GM19468 (cell line): ENCODE data around the gene DGLUCY.
"Not testable (repeated sequence)": the region's sequence is repeated elsewhere in the genome, so short reads cannot be mapped to it uniquely, and the experiment has no call there.

Experiments
- ATAC-seq: cut with Tn5 transposase; IDR thresholded peaks from one replicate; pipeline ENCODE4 v1.9.1; 2021; ENCODE audit warnings: mild to moderate bottlenecking, moderate library complexity, moderate number of reproducible peaks; ENCODE audit not compliant: unreplicated experiment; ENCODE audit errors: extremely low read depth

The DGLUCY gene

GRCh38 chr14:91228112-91229004 is 114.5 kb downstream of the DGLUCY start:
- peak; percentile 77 for ATAC-seq

- no peak for ATAC-seq
Observed at GRCh38 chr14:91229005-91229382, 115.1 kb downstream of the DGLUCY start.

- ATAC-seq, result peak; percentile 73
Observed at GRCh38 chr14:91229743-91230200, 115.9 kb downstream of the DGLUCY start.

GRCh38 chr14:91230397-91231035 is 116.6 kb downstream of the DGLUCY start:
- no peak for ATAC-seq

GRCh38 chr14:91231446-91231845 is 117.6 kb downstream of the DGLUCY start:
- ATAC-seq, result no peak

GRCh38 chr14:91232052-91232451 is 118.2 kb downstream of the DGLUCY start:
- no peak for ATAC-seq

GRCh38 chr14:91232603-91233002 is 118.7 kb downstream of the DGLUCY start:
- no peak for ATAC-seq

- no peak for ATAC-seq
Observed at GRCh38 chr14:91233936-91234790, 120.3 kb downstream of the DGLUCY start.

GRCh38 chr14:91234791-91235114 is 120.9 kb downstream of the DGLUCY start:
- no peak for ATAC-seq

- no peak for ATAC-seq
Observed at GRCh38 chr14:91235841-91236240, 122.0 kb downstream of the DGLUCY start.

GRCh38 chr14:91237219-91237618 is 123.3 kb downstream of the DGLUCY start:
- ATAC-seq, result no peak

GRCh38 chr14:91238085-91238484 is 124.2 kb downstream of the DGLUCY start:
- ATAC-seq, result no peak

- no peak for ATAC-seq
Observed at GRCh38 chr14:91238661-91239060, 124.8 kb downstream of the DGLUCY start.

- peak; percentile 22 for ATAC-seq
Observed at GRCh38 chr14:91241863-91242262, 128.0 kb downstream of the DGLUCY start.

- no peak for ATAC-seq
Observed at GRCh38 chr14:91242635-91243034, 128.8 kb downstream of the DGLUCY start.

GRCh38 chr14:91243074-91243471 is 129.2 kb downstream of the DGLUCY start:
- no peak for ATAC-seq

- ATAC-seq, result no peak
Observed at GRCh38 chr14:91244501-91244901, 130.6 kb downstream of the DGLUCY start, which contains the start of gene GPR68. Gene GPR68 (minus strand): TSS chr14:91244704. CDS start chr14:91235050, 9,654 bp downstream.

GRCh38 chr14:91245029-91245428 is 131.2 kb downstream of the DGLUCY start:
- ATAC-seq, result no peak

- not testable (repeated sequence) for ATAC-seq
Observed at GRCh38 chr14:91245616-91246015, 131.7 kb downstream of the DGLUCY start.

- no peak for ATAC-seq
Observed at GRCh38 chr14:91246051-91246852, 132.4 kb downstream of the DGLUCY start.
